ENCODE results near the gene CPXM2. TPM values are rescaled to one million over a fixed set of nuclear protein-coding genes. Genes with fewer than 3 reads are reported as not detected.

The CPXM2 gene
- total RNA-seq, 2 experiments from 2014 or later: not detected

DNA sequence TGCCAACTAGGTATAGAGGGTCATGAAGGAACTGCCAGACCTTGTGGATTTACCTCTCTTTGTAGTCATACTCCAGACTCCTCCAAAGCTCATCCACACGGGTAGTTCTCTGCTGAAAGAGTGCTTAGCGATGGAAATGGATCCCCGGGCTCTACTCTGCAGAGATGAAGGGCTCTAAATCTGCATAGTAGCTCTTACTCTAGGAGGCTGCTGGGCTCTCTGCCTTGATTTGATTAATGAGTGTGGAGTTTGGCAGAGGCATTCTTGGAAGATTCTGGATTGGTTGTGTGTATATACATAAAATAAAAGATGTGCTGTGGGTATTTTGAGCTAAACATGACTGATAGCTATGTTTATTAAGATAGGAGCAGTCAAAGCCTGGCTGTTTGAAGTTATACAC, 21.3 kb upstream of the CPXM2 start:
- no peaks in the 10 kb centered on the region for H3K36me3 Mint-ChIP-seq (ENCODE audit: low read depth)
- H3K27ac Mint-ChIP-seq: no peak overlapping the region
- peaks cover 2% of the 10 kb centered on the region for H3K27me3 Mint-ChIP-seq
- CTCF ChIA-PET: no interaction called here
- POLR2A ChIA-PET: no interaction called here
- no peak overlapping the region for H3K4me3 Mint-ChIP-seq
- H3K9me3 Mint-ChIP-seq: no peaks in the 10 kb centered on the region
- DNase-seq: no peak
- H3K4me1 Mint-ChIP-seq: peaks cover 4% of the 10 kb centered on the region

DNA sequence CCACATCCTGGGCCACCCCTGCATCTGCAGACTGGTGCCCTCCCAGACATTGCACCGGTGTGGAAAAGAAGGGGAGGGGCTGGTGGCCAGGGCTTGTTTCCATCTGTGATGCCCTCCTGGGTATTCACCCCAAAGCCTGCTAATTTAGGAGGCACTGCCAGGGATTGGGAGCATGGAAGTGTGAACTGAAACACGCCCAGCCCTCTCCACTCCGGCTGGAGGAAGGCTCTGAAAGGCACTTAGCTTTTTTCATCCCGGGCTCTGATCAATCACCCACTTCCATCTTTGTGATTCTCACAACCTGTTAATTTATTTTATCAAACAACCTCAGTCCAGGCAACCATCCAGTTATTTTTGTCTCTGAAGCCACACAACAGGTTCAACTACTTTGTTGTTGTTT, 20.9 kb upstream of the CPXM2 start:
- Mint-ChIP-seq H3K9me3 (no peaks in the 10 kb centered on the region), H3K36me3 (ENCODE audit: low read depth) (no peaks in the 10 kb centered on the region), H3K27ac (no peak overlapping the region), H3K27me3 (peaks cover 2% of the 10 kb centered on the region), H3K4me3 (no peak overlapping the region), H3K4me1 (peaks cover 4% of the 10 kb centered on the region)
- no peak for DNase-seq
- ChIA-PET POLR2A (no interaction called here), CTCF (interaction anchor here (1.0 kb wide), 1 partner anchor 32 kb away, joined by 3 read pairs; no protein-coding TSS in a partner anchor)

DNA sequence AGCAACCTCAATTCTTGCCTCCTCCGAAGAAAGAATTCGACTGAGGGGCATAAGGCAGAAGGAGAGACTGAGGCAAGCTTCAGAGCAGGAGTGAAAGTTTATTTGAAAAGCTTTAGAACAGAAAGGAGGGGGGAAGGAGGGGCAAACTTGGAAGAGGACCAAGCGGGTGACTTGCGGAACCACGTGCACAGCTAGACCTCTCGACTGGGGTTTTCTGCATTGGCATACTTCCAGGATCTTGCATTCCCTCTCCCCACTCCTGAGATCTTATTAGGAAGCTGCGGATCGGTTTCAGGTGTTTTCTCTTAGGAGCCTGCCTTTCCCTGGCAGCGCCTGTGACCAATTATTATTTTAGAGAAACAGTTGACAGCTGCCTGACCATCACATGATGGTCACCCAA, 20.3 kb upstream of the CPXM2 start:
- Mint-ChIP-seq H3K27me3 (peaks cover 2% of the 10 kb centered on the region), H3K4me3 (no peak overlapping the region), H3K36me3 (ENCODE audit: low read depth) (no peaks in the 10 kb centered on the region), H3K4me1 (peaks cover 4% of the 10 kb centered on the region), H3K9me3 (no peaks in the 10 kb centered on the region), H3K27ac (no peak overlapping the region)
- POLR2A ChIA-PET: no interaction called here
- CTCF ChIA-PET: interaction anchor here (1.0 kb wide), 1 partner anchor 31 kb away, joined by 3 read pairs; no protein-coding TSS in a partner anchor
- no peak for DNase-seq

DNA sequence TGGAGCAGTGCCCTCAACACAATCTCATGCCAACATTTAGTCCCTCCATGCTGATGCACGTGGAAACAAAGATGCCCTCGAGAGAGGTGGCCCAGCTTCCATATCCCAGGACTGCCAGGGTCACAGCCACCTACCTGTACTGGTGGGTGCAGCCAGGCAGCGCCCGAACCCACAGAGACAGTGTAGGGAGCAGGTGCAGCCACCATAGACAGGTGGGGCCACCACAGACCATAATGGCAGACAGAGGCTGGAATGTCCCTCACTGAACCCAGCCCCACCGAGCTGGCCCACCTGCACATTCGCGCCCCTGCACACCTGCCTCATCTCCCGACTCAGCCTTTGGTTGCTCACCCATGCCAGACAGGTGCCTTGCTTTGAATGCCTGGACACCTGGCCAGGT, 18.3 kb upstream of the CPXM2 start:
- peaks cover 4% of the 10 kb centered on the region for H3K4me1 Mint-ChIP-seq
- peaks cover 2% of the 10 kb centered on the region for H3K27me3 Mint-ChIP-seq
- no peaks in the 10 kb centered on the region for H3K9me3 Mint-ChIP-seq
- ChIA-PET POLR2A (no interaction called here), CTCF (no interaction called here)
- no peak overlapping the region for H3K27ac Mint-ChIP-seq
- no peak overlapping the region for H3K4me3 Mint-ChIP-seq
- no peak for DNase-seq
- H3K36me3 Mint-ChIP-seq (ENCODE audit: low read depth): no peaks in the 10 kb centered on the region

DNA sequence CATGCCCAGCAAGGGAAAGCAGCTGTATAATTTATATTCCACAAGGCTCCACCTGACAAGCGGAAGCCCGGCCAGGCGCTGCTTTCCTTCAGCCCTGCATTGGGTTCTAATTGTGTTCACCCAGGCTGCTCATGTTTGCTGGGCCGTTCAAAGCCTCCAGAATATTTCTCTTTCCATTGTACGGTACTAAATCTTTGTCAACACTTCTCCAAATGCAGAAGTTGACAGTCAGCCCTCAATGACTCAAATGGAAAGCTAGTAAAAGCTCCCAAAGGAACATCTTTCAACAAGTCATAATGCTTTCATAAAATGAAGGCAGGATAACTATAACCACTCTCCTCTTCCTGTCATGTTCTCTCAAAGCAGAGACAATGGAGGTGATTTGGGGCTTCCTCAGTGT, 17.8 kb upstream of the CPXM2 start:
- ChIA-PET POLR2A (no interaction called here), CTCF (no interaction called here)
- Mint-ChIP-seq H3K4me1 (peaks cover 2% of the 10 kb centered on the region), H3K9me3 (no peaks in the 10 kb centered on the region), H3K4me3 (no peak overlapping the region), H3K27ac (no peak overlapping the region), H3K27me3 (peaks cover 2% of the 10 kb centered on the region), H3K36me3 (ENCODE audit: low read depth) (no peaks in the 10 kb centered on the region)
- no peak for DNase-seq

DNA sequence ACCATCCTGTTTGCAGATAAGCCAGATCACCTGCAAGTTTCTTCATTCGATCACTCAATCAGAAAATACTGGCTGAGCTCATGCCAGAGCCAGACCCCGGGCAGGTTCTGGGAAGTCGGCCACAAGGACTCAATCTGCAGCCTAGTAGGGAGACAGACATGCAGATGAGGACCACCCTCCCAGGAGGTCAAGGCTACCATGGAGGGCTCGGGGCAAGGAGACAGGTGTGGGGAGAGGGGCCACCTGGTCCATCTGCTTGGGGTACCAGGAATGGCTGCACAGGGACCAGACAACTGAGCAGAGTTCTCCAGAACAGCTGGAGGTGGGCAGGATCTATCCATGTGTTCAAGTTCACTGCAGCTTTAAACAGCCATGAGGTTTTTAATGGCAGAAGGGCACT, 16.8 kb upstream of the CPXM2 start:
- peaks cover 2% of the 10 kb centered on the region for H3K27me3 Mint-ChIP-seq
- H3K27ac Mint-ChIP-seq: no peak overlapping the region
- H3K4me3 Mint-ChIP-seq: no peak overlapping the region
- CTCF ChIA-PET: no interaction called here
- POLR2A ChIA-PET: no interaction called here
- no peak for DNase-seq
- no peaks in the 10 kb centered on the region for H3K9me3 Mint-ChIP-seq
- no peaks in the 10 kb centered on the region for H3K4me1 Mint-ChIP-seq
- H3K36me3 Mint-ChIP-seq (ENCODE audit: low read depth): no peaks in the 10 kb centered on the region

DNA sequence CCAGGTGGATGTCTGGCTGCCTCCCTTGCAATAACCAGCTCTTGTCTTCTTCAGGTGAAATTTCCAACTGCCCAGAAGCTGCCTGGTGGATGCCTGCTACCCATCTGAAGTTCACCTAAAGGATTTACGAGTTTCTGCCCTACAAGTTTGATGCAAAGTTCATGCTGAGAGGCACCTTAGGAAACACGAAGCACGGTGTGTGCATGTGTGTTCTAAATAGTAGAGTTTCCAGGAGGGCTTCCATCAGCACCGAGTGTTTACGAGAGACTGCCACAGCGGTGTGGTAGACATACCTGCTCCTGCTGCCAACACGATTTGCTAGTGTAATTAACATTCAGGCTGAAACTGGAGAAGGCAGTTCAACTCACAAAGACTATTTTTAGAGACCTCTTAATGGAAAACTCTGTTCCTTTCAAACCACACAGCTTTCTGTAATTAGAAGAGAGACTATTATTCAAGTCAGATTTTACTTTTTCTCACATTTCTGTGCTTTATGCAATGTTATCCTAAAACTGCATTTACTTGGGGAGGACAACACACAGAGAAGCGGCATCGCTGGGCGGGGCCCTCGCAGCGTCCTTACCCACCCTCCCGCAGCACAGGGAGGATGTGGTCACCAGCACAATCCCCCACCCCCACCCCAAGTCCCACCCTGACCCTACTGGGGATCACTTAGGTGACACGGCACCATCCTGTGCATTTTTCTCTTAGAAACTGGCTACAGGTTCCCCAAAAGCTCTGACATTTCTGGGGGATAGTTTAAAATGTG, 15.5 kb upstream of the CPXM2 start:
- CTCF ChIA-PET: no interaction called here
- Mint-ChIP-seq H3K4me1 (no peaks in the 10 kb centered on the region), H3K36me3 (ENCODE audit: low read depth) (no peaks in the 10 kb centered on the region), H3K9me3 (no peaks in the 10 kb centered on the region), H3K27me3 (peaks cover 2% of the 10 kb centered on the region), H3K4me3 (no peak overlapping the region), H3K27ac (no peak overlapping the region)
- no peak for DNase-seq
- POLR2A ChIA-PET: no interaction called here

DNA sequence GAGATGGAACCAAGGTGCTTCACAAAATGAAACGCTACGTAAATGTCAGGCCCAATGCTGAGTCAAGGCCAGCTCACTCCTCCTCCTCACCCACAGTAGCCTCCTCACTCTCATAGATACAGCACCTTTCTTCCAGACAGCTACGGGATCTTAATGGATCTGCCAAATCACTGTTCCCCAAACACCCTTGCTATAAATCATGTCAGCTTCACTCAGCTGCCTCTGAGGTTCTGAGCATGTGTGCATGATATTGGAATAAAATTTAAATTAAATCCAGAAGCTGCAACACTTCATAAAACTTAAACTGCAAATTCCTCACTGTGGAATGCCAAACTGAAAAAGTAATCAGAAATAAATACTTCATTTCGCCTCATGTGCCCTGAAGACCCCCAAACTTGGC, 14.7 kb upstream of the CPXM2 start:
- CTCF ChIA-PET: no interaction called here

DNA sequence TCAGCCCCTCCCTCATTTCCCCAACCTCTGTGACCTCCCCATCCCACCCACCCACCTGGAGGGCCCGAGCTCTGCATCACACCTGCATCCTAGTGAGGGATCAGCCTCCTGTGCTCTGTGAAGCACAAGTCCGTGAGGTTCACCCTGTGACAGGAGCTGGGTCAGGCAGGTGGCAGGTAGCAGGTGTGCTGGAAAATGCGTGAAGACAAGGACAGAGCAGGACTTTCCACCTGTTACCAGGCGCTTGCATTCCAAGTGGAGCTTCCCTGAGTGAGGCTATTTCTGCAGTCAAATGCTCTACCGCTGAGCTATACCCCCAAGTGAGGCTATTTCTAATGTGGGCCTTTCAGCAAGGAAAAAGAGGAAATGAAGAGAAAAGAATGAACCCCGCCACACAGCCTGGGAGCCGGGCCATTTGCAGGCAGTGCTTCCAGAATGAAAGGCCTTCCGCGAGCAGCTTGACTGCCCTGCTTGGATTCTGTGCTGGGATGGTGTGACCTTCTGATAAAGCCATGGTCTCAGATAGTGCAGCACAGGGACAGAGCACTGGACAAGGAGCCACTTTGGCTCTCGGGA, 13.3 kb upstream of the CPXM2 start:
- Mint-ChIP-seq H3K27ac (no peak overlapping the region), H3K4me1 (no peaks in the 10 kb centered on the region), H3K9me3 (peaks cover 4% of the 10 kb centered on the region), H3K27me3 (no peaks in the 10 kb centered on the region), H3K4me3 (no peak overlapping the region), H3K36me3 (ENCODE audit: low read depth) (no peaks in the 10 kb centered on the region)
- no peak for DNase-seq
- ChIA-PET POLR2A (no interaction called here), CTCF (interaction anchor here (0.6 kb wide), 1 partner anchor 220 kb away, joined by 4 read pairs; no protein-coding TSS in a partner anchor)

More for the DNA sequence above, 14.7 kb upstream of the CPXM2 start:
- Mint-ChIP-seq H3K27ac (no peak overlapping the region), H3K4me1 (no peaks in the 10 kb centered on the region), H3K36me3 (ENCODE audit: low read depth) (no peaks in the 10 kb centered on the region), H3K4me3 (no peak overlapping the region), H3K9me3 (no peaks in the 10 kb centered on the region), H3K27me3 (no peaks in the 10 kb centered on the region)
- no peak for DNase-seq
- POLR2A ChIA-PET: no interaction called here

DNA sequence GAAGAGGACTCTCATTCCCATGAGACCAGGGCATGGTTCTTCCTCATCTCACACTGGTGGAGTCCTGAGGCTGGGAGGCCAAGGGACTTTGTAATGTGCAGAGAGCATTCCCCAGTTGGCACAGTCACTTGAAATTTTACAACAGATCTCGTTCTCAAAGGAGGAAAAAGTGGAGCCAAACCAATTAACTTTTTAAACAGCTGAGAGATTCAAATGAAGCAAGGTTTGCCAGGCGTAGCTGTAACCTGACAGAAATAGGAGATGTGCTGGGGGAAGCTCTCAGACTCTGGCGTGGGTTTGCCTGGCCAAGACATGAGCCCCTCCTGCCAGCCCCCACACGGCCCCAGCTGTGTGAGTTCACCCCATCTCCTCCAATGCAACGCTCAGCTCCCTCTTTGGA, 12.0 kb upstream of the CPXM2 start:
- DNase-seq: no peak
- Mint-ChIP-seq H3K4me1 (no peaks in the 10 kb centered on the region), H3K27ac (no peak overlapping the region), H3K36me3 (ENCODE audit: low read depth) (no peaks in the 10 kb centered on the region), H3K9me3 (peaks cover 4% of the 10 kb centered on the region), H3K4me3 (no peak overlapping the region), H3K27me3 (no peaks in the 10 kb centered on the region)
- CTCF ChIA-PET: no interaction called here
- POLR2A ChIA-PET: no interaction called here

DNA sequence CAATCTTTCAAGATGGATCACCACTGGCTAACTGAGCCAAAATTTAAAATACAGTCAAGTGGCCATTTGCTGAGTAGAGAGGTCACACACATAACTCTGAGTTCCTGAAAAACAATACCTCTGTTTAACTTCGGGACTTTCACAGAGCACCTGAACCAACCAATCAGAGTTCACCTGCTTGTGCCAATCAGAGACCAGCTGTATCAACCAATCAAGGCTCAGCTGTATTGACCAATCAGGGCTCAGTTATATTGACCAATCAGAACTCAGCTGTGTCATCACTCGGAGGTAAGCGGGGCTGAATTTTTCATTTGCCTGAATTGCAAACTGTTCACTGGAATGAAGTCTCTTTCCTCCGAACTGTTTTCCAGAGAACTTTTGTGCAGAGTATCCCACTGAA, 10.0 kb upstream of the CPXM2 start:
- H3K4me3 Mint-ChIP-seq: no peak overlapping the region
- no peaks in the 10 kb centered on the region for H3K36me3 Mint-ChIP-seq (ENCODE audit: low read depth)
- H3K9me3 Mint-ChIP-seq: peaks cover 4% of the 10 kb centered on the region
- no peaks in the 10 kb centered on the region for H3K27me3 Mint-ChIP-seq
- no peaks in the 10 kb centered on the region for H3K4me1 Mint-ChIP-seq
- CTCF ChIA-PET: no interaction called here
- POLR2A ChIA-PET: no interaction called here
- no peak for DNase-seq
- H3K27ac Mint-ChIP-seq: no peak overlapping the region

DNA sequence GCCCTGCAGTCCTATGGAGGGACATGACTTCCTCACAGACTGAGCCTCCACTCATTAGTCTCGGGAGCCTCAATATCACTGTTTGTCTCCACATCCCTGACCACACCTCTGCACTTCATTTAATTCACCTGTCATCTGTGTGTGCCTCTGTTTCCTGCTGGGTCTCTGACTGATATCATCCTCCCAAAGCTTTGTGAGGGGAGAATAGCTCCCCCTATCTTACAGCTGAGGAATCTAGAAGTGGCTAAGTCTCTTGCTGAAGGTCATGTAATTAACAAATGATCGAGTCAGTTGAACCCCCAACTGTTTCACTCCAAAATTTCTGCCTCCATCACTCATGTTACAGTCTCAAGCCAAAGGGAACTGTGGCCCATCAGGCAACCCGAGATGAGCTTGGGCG, 5.5 kb upstream of the CPXM2 start:
- H3K36me3 Mint-ChIP-seq (ENCODE audit: low read depth): no peaks in the 10 kb centered on the region
- H3K9me3 Mint-ChIP-seq: peaks cover 4% of the 10 kb centered on the region
- POLR2A ChIA-PET: no interaction called here
- no peak overlapping the region for H3K4me3 Mint-ChIP-seq
- no peak for DNase-seq
- no peak overlapping the region for H3K27ac Mint-ChIP-seq
- H3K4me1 Mint-ChIP-seq: no peaks in the 10 kb centered on the region
- CTCF ChIA-PET: no interaction called here
- no peaks in the 10 kb centered on the region for H3K27me3 Mint-ChIP-seq

DNA sequence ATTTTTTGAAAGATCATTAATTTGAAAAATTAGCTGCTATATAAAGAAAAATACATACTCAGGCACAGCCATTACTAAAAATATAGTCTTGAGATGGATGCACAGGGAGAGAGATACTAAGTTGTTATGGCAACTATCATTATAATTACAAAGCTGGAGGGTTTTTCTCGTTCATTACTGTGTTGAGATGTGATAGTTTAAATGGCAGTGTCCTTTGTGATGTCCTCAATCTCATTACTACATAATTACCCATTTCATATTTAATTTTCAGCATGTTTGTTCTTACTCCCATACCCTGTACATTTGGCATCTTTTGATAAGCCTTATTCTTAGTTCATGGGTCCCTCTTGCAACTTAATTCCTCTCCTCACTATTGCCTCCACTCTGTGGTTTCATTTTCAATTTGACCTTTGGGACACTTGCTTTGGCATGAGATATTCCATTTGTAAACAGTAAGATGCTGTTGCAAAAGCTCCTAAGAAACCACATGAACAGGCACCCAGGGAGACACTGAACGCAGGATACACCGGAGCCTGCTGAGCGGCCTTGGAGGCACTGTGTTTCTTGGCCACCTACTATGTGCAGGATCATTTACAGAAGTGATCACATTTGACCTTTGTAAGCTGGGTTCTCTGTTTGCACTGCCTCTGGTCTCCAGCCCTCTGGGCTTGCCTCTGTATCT, 4.8 kb upstream of the CPXM2 start:
- H3K9me3 Mint-ChIP-seq: peaks cover 4% of the 10 kb centered on the region
- POLR2A ChIA-PET: no interaction called here
- H3K27ac Mint-ChIP-seq: no peak overlapping the region
- H3K27me3 Mint-ChIP-seq: no peaks in the 10 kb centered on the region
- DNase-seq: no peak
- H3K4me3 Mint-ChIP-seq: no peak overlapping the region
- H3K36me3 Mint-ChIP-seq (ENCODE audit: low read depth): no peaks in the 10 kb centered on the region
- CTCF ChIA-PET: no interaction called here
- H3K4me1 Mint-ChIP-seq: no peaks in the 10 kb centered on the region

DNA sequence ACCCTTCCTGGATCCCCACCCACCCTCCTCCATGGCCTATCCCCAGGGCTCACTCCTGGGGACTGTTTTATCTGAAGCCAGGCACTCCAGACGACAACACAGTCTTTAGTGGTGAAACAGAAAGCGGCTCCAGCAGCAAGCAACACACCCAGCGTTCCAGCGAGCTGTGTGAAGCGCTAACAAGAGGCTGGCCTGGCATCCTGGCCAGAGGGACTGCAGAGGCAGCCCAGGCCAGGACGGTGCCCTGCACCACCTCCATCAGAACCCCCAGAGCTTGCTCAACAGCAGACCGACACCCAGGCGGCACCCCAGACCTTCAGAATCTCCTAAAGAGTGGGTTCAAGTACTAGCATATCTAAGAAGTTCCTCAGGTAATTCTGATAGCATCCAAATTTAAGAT, 2.0 kb upstream of the CPXM2 start:
- H3K36me3 Mint-ChIP-seq (ENCODE audit: low read depth): no peaks in the 10 kb centered on the region
- no peaks in the 10 kb centered on the region for H3K4me1 Mint-ChIP-seq
- no peak for DNase-seq
- H3K4me3 Mint-ChIP-seq: no peak overlapping the region
- no peak overlapping the region for H3K27ac Mint-ChIP-seq
- CTCF ChIA-PET: no interaction called here
- H3K9me3 Mint-ChIP-seq: no peaks in the 10 kb centered on the region
- POLR2A ChIA-PET: no interaction called here
- peaks cover 14% of the 10 kb centered on the region for H3K27me3 Mint-ChIP-seq

Data from activated CD4-positive, alpha-beta T cell treated with anti-CD3 and anti-CD28 coated beads, Interleukin-2, amount 10 ng/mL, durations not matched to agents 7 days and 5 days (primary cell).